K562 (cell line): Measurements from ENCODE around the gene HGD. TPM values are rescaled to one million over a fixed set of nuclear protein-coding genes. Genes with fewer than 3 reads are reported as not detected.

Experiments used
- ATAC-seq: fragments of 200-7000 bp; cut with Tn5 transposase; 3 replicates; pipeline ENCODE4 v1.9.1; 2020; ENCODE audit warnings: moderate library complexity
- BruUV-seq: library from RNA; stranded (reverse); fragments of 400-500 nt; replicated peaks from 2 replicates; lab custom pipeline; 2021; lab: Mats Ljungman, UMichigan
- CTCF ChIA-PET: fragments of 300-600 bp; formaldehyde crosslinking; extraction: SDS; loops from one replicate; lab custom pipeline; 2021; ENCODE audit warnings: low intra/inter-chr PET ratio; lab: Yijun Ruan, JAX
- POLR2A ChIA-PET: fragments of 300-600, 350-650 bp; sonication (Branson Sonifier 250); formaldehyde crosslinking; extraction: SDS; loops from one replicate; lab custom pipeline; 2021; ENCODE audit warnings: antibody characterized with exemption, inconsistent platforms; lab: Yijun Ruan, JAX
- DNase-seq, 4 experiments: peaks; one replicate each; pipeline versions ENCODE4 v3.0.0 to v3.0.0-alpha.2; 2011 to 2018; ENCODE audit warnings: low spot score in 3 of 4, mixed read lengths in 3 of 4; ENCODE audit errors: extremely low read depth in 1 of 4
- FAIRE-seq: peaks from 2 replicates; lab custom pipeline; 2011; peaks lifted over from hg19 to GRCh38; lab: Jason Lieb, UNC
- H2AFZ ChIP-seq: 2 replicates; pipeline ENCODE4 v1.6.0; 2011; ENCODE audit warnings: low read depth, low read length, control low read depth, inconsistent platforms
- H3K27ac ChIP-seq: fragments of 200-600 bp; 3 replicates; pipeline ENCODE4 v1.8.0; 2011; ENCODE audit warnings: low read depth, mild to moderate bottlenecking, control low read depth, inconsistent platforms, low read length, moderate library complexity, mixed read lengths; ENCODE audit errors: extremely low read depth
- H3K27me3 ChIP-seq, 2 experiments: fragments of 300-600 bp in 1 of 2; 2 replicates in 1 of 2; 3 replicates in 1 of 2; pipeline versions ENCODE4 v1.6.0 to v1.8.0; 2011; ENCODE audit warnings: inconsistent platforms in 2 of 2, low read length in 2 of 2, mild to moderate bottlenecking in 1 of 2, mixed read lengths in 1 of 2, moderate library complexity in 1 of 2; ENCODE audit not compliant: control insufficient read depth in 2 of 2, insufficient read depth in 2 of 2
- H3K36me3 ChIP-seq: fragments of 300-600 bp; 3 replicates; pipeline ENCODE4 v1.8.0; 2011; ENCODE audit warnings: mild to moderate bottlenecking, low read length, inconsistent platforms; ENCODE audit not compliant: control insufficient read depth, insufficient read depth
- H3K4me1 ChIP-seq, 2 experiments: fragments of 200-600 bp in 1 of 2; replicated peaks in 1 of 2; 2 replicates in 1 of 2; 3 replicates in 1 of 2; pipeline versions ENCODE4 v1.5.1 to v1.8.0; 2011; ENCODE audit warnings: inconsistent platforms in 2 of 2, low read length in 2 of 2, mild to moderate bottlenecking in 1 of 2, mixed read lengths in 1 of 2, moderate library complexity in 1 of 2; ENCODE audit not compliant: control insufficient read depth in 2 of 2, insufficient read depth in 2 of 2
- H3K4me2 ChIP-seq: 2 replicates; pipeline ENCODE4 v1.6.1; 2011; ENCODE audit warnings: low read length, control low read depth, inconsistent platforms, mixed read lengths; ENCODE audit not compliant: insufficient read depth
- H3K4me3 ChIP-seq: fragments of 200-600 bp; sonication (generic), shearing (Covaris generic); 2 replicates; pipeline ENCODE4 v1.5.1; 2016; ENCODE audit warnings: control low read depth, inconsistent platforms
- H3K79me2 ChIP-seq: fragments of 200-600 bp; 3 replicates; pipeline ENCODE4 v1.8.0; 2011; ENCODE audit warnings: low read length, inconsistent platforms; ENCODE audit not compliant: control insufficient read depth, insufficient read depth
- H3K9ac ChIP-seq, 2 experiments: 2 replicates each; pipeline versions ENCODE4 v1.6.0 to v1.6.1; 2011; ENCODE audit warnings: low read depth in 2 of 2, low read length in 2 of 2, control low read depth in 1 of 2, inconsistent platforms in 1 of 2, mild to moderate bottlenecking in 1 of 2, mixed read lengths in 1 of 2; ENCODE audit not compliant: insufficient read depth in 1 of 2
- H3K9me1 ChIP-seq: one replicate; pipeline ENCODE4 v1.6.0; 2011; ENCODE audit warnings: inconsistent platforms, mild to moderate bottlenecking, low read length, moderate library complexity; ENCODE audit not compliant: control insufficient read depth, insufficient read depth
- H3K9me3 ChIP-seq: replicated peaks from 2 replicates; pipeline ENCODE4 v1.5.1; 2011; ENCODE audit warnings: low read depth, low read length, inconsistent platforms; ENCODE audit not compliant: control insufficient read depth, insufficient read depth
- H4K20me1 ChIP-seq: replicated peaks from 2 replicates; pipeline ENCODE4 v1.6.1; 2011; ENCODE audit warnings: low read length, inconsistent platforms, mixed read lengths; ENCODE audit not compliant: control insufficient read depth, insufficient read depth
- ARNT ChIP-seq, 2 experiments: fragments of 450-650 bp; IDR thresholded peaks; 2 replicates each; pipeline ENCODE4 v1.6.1; 2016; ENCODE audit warnings: mild to moderate bottlenecking in 1 of 2
- DPF2 ChIP-seq: fragments of 450-650 bp; IDR thresholded peaks from 2 replicates; pipeline ENCODE4 v1.6.1; 2016
- ELF1 ChIP-seq: fragments of 200-800 bp; sonication (Bioruptor generic); IDR thresholded peaks from 2 replicates; pipeline ENCODE4 v1.6.1; 2016; ENCODE audit warnings: missing genetic modification characterization, missing compliant biosample characterization
- ILF3 ChIP-seq: fragments of 450-650 bp; IDR thresholded peaks from 2 replicates; pipeline ENCODE4 v1.6.1; 2018; ENCODE audit warnings: antibody characterized with exemption, mild to moderate bottlenecking, moderate library complexity, borderline replicate concordance
- MAFF ChIP-seq: IDR thresholded peaks from 2 replicates; pipeline ENCODE4 v1.6.1; 2012; ENCODE audit warnings: low read length, improper control_type of control experiment
- MIER1 ChIP-seq: fragments of 450-650 bp; IDR thresholded peaks from 2 replicates; pipeline ENCODE4 v1.6.1; 2016; ENCODE audit warnings: antibody characterized with exemption, mild to moderate bottlenecking, low read depth
- PHTF2 ChIP-seq: fragments of 250-450 bp; sonication (Bioruptor Pico); IDR thresholded peaks from 2 replicates; pipeline ENCODE4 v1.5.0; 2021; ENCODE audit warnings: mild to moderate bottlenecking
- RCOR1 ChIP-seq, 2 experiments: IDR thresholded peaks; 2 replicates each; pipeline ENCODE4 v1.6.1; 2012; ENCODE audit warnings: low read depth in 2 of 2, low read length in 2 of 2, borderline replicate concordance in 1 of 2, improper control_type of control experiment in 1 of 2
- SMARCE1 ChIP-seq: fragments of 450-650 bp; IDR thresholded peaks from 2 replicates; pipeline ENCODE4 v1.7.1; 2016; ENCODE audit warnings: mild to moderate bottlenecking
- SOX6 ChIP-seq: fragments of 450-650 bp; IDR thresholded peaks from 2 replicates; pipeline ENCODE4 v1.6.1; 2014; ENCODE audit warnings: mild to moderate bottlenecking
- TAL1 ChIP-seq: fragments of 450-650 bp; IDR thresholded peaks from 2 replicates; pipeline ENCODE4 v1.6.1; 2016; ENCODE audit warnings: mild to moderate bottlenecking
- TCF3 ChIP-seq: sonication (generic); formaldehyde crosslinking; IDR thresholded peaks from 2 replicates; pipeline ENCODE4 v1.4.0; 2020; ENCODE audit warnings: mild to moderate bottlenecking, missing genetic modification reagents
- TCFL5 ChIP-seq: fragments of 250-450 bp; sonication (Bioruptor Pico); conservative IDR thresholded peaks from 2 replicates; pipeline ENCODE4 v1.6.1; 2021; ENCODE audit warnings: mild to moderate bottlenecking, moderate library complexity, matching md5 sums
- in situ Hi-C: fragments of 300-500 bp; cut with MboI; formaldehyde crosslinking; loops from 4 replicates; pipeline ENCODE4 v1.15.0; 2018; ENCODE audit warnings: inconsistent platforms, mixed read lengths
- intact Hi-C: fragments of 100-400 bp; cut with micrococcal nuclease; formaldehyde crosslinking; loops from 2 replicates; pipeline ENCODE4 v1.14.2; 2022
- polyA plus RNA-seq, 8 experiments: library from polyadenylated mRNA; depleted of rRNA in 4 of 8; stranded (reverse) in 5 of 8; unstranded in 3 of 8; fragments of >200 nt; fragmentation: Nextera tagmentation in 2 of 8; fragmentation: Illumina TruSeq in 1 of 8; extraction: Ambion mirVana in 2 of 8; extraction: Trizol in 1 of 8; gene quantifications; 2 replicates each; pipeline versions ENCODE4 v1.2.1 to v1.2.3, GENCODE V29; 2011 to 2014; ENCODE audit warnings: inconsistent platforms in 1 of 8, missing spikeins in 1 of 8
- total RNA-seq, 7 experiments: library from RNA; depleted of rRNA in 6 of 7; stranded (reverse); fragments of >200 nt in 6 of 7; fragmentation: Illumina TruSeq in 2 of 7; extraction: Trizol in 2 of 7; gene quantifications; 2 replicates each; pipeline versions ENCODE4 v1.2.1 to v1.2.3, GENCODE V29; 2011 to 2021; ENCODE audit warnings: low replicate concordance in 1 of 7
- TF ChIP-seq, protein P1 (sequence below), 2 experiments: fragments of 450-650 bp; IDR thresholded peaks; 2 replicates each; pipeline ENCODE4 v1.6.1; 2018; ENCODE audit warnings: mild to moderate bottlenecking in 2 of 2, low read depth in 1 of 2; ENCODE audit not compliant: partially characterized antibody in 2 of 2
- TF ChIP-seq, protein P2 (sequence below): fragments of 150-350 bp; IDR thresholded peaks from 2 replicates; pipeline ENCODE4 v1.6.1; 2014; ENCODE audit warnings: low read depth, mild to moderate bottlenecking, low read length, borderline replicate concordance

HGD gene
- total and polyA plus RNA-seq, 9 of the 15 experiments (the other 6 are each of a cell fraction or from before 2014, with no cell fraction given) = 0.08 to 0.25 (median 0.17) TPM; not detected in 4

DNA sequence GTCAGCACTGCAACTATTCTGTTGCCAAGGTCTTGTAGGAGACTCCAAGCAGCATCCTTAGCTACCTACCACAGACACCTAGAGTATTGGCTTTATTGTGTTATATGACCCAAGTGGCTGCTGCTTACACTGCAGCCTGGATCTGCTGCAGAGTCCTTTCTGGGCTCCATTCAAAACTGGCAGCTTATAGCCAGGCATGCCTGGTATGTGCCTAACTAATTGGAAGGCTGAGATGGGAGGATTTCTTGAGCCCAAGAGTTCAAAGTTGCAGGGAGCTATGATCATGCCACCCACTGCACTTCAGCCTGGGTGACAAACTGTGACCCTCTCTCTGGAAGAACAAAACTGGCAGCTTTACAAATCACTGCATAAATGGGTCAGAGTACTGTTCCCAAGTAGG lies 77.3 kb downstream of the HGD start:
- Histone ChIP-seq H3K9me1 (no peaks in the 10 kb centered on the region), H3K4me2 (no peak overlapping the region), H3K27me3 (no peaks in the 10 kb centered on the region), H3K4me3 (no peak overlapping the region), H3K9me3 (no peaks in the 10 kb centered on the region), H3K27ac (no peak overlapping the region), H2AFZ (no peak overlapping the region), H3K36me3 (peaks cover 28% of the 10 kb centered on the region), H3K4me1 (no peaks in the 10 kb centered on the region), H4K20me1 (no peaks in the 10 kb centered on the region), H3K9ac (no peak overlapping the region), H3K79me2 (peaks cover 1% of the 10 kb centered on the region; the same call in 1 of the 3 replicates)
- BruUV-seq = no TSS peak
- FAIRE-seq (no peak), DNase-seq (no peak), ATAC-seq (no peak; the same call in 2 of the 3 replicates)
- ChIA-PET CTCF (no interaction called here), POLR2A (no interaction called here)
- in situ Hi-C loops = no loop called here
- TF ChIP-seq MAFF (no peak), TCFL5 (CRISPR knock-in tag) (no peak), ARNT (IDR thresholded peaks at IDR 0.05) (no peak), ELF1 (no peak), MIER1 (no peak), ILF3 (no peak), TAL1 (no peak), RCOR1 (IDR thresholded peaks at IDR 0.05; ENCODE audit: borderline replicate concordance in 1 of 2, low read depth in 2 of 2, low read length in 2 of 2) (no peak), PHTF2 (CRISPR knock-in tag) (no peak), SMARCE1 (no peak), SOX6 (no peak), TCF3 (CRISPR knock-in tag) (no peak), DPF2 (no peak)
- TF ChIP-seq, protein P1, sequence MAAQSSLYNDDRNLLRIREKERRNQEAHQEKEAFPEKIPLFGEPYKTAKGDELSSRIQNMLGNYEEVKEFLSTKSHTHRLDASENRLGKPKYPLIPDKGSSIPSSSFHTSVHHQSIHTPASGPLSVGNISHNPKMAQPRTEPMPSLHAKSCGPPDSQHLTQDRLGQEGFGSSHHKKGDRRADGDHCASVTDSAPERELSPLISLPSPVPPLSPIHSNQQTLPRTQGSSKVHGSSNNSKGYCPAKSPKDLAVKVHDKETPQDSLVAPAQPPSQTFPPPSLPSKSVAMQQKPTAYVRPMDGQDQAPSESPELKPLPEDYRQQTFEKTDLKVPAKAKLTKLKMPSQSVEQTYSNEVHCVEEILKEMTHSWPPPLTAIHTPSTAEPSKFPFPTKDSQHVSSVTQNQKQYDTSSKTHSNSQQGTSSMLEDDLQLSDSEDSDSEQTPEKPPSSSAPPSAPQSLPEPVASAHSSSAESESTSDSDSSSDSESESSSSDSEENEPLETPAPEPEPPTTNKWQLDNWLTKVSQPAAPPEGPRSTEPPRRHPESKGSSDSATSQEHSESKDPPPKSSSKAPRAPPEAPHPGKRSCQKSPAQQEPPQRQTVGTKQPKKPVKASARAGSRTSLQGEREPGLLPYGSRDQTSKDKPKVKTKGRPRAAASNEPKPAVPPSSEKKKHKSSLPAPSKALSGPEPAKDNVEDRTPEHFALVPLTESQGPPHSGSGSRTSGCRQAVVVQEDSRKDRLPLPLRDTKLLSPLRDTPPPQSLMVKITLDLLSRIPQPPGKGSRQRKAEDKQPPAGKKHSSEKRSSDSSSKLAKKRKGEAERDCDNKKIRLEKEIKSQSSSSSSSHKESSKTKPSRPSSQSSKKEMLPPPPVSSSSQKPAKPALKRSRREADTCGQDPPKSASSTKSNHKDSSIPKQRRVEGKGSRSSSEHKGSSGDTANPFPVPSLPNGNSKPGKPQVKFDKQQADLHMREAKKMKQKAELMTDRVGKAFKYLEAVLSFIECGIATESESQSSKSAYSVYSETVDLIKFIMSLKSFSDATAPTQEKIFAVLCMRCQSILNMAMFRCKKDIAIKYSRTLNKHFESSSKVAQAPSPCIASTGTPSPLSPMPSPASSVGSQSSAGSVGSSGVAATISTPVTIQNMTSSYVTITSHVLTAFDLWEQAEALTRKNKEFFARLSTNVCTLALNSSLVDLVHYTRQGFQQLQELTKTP (IDR thresholded peaks at IDR 0.05; ENCODE audit: low read depth in 1 of 2, partially characterized antibody in 2 of 2) = no peak
- TF ChIP-seq, protein P2, sequence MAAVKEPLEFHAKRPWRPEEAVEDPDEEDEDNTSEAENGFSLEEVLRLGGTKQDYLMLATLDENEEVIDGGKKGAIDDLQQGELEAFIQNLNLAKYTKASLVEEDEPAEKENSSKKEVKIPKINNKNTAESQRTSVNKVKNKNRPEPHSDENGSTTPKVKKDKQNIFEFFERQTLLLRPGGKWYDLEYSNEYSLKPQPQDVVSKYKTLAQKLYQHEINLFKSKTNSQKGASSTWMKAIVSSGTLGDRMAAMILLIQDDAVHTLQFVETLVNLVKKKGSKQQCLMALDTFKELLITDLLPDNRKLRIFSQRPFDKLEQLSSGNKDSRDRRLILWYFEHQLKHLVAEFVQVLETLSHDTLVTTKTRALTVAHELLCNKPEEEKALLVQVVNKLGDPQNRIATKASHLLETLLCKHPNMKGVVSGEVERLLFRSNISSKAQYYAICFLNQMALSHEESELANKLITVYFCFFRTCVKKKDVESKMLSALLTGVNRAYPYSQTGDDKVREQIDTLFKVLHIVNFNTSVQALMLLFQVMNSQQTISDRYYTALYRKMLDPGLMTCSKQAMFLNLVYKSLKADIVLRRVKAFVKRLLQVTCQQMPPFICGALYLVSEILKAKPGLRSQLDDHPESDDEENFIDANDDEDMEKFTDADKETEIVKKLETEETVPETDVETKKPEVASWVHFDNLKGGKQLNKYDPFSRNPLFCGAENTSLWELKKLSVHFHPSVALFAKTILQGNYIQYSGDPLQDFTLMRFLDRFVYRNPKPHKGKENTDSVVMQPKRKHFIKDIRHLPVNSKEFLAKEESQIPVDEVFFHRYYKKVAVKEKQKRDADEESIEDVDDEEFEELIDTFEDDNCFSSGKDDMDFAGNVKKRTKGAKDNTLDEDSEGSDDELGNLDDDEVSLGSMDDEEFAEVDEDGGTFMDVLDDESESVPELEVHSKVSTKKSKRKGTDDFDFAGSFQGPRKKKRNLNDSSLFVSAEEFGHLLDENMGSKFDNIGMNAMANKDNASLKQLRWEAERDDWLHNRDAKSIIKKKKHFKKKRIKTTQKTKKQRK = no peak
- intact Hi-C loops = no loop called here
